DMS114 treated with DMSO at 0.1 percent for 48 hours (cell line): ENCODE data around the gene TRABD2A.

Experiments used
- DNase-seq: peaks from one replicate; lab custom pipeline; 2025; ENCODE audit not compliant: unreplicated experiment; lab: John Stamatoyannopoulos, UW

The TRABD2A gene

GRCh38 chr2:84851876-84852275, 29.0 kb downstream of the TRABD2A start:
- no peak for DNase-seq

DNA sequence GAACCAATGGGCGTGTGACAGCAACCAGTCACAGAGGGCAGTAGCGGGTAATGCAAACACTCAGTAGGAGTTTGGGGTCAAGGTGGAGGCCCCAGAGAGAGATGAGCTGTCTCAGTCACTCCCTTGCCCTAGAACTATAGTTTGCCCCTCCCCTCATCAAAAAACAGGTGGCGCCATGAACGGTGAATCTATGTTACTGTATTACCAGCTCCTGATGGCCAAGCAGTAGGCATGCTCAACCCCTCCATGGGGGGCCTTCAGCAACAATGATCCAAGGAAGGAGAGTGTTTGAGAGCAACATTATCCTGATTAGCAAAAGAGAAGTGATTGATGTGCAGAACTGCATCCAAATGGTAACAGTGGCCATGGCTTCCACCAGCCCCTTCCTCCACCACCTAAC, 30.4 kb downstream of the TRABD2A start:
- DNase-seq = no peak

DNA sequence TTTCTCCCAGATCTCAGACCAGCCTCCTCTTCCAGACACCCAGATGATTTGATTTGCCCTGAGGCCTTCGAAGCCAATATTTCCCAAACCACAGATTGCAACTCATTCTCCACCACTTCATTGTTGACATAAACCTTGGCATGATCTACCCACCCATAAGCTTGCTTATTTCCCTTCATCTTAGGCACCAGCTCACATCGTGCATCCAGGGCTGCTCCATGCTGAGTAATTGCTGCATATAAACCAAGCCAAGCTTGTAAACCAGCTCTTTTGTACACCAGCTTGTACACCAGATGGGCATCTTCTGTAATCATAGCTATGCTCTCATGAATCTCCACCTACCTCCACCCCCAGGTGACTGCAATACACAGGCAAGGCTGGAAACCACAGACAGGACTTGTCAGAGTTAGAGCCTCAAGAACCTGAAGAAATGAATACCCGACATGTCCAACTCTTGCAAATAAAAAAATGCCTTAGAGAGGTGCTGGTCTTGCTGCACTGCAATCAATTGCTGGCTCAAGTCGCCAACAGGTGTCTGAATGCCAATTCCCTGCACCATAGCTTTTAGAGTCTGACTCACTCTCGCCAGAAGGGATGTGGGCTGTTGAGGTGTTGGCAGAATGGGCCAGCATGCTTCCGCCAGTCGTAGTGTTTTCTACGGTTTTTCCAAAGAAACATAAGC, 31.5 kb downstream of the TRABD2A start:
- DNase-seq = no peak

DNA sequence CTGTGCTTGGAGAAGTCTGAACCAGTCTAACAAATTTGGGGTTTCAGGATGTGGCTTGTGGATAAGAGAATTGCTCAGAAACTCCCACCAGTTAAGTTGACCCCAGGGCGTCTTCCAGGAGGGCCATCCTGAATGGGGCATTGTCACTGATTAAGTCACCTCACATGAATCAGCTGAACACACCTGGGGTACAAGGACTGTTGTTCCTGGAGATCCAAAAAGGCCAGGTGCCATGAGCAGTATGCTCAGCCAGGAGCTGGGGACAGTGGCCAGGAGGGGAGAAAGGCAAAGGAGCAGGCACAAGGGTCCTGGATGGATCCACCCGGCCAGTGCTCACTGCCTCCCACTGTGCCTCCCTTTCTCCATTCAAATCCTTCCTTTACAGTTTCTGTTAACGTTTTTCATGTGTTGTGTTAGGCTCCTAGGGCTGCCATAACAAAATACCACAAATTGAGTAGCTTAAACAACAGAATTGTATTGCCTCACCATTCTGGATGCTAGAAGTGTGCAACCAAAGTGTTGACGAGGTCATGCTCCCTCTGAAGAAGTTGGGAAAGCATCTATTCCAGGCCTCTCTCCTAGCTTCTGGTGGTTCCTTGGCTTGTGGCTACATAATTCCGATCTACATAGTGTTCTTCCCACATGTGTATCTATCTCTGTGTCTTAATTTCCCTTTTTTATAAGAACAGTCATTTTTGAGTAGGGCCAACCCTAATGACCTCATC, 33.4 kb downstream of the TRABD2A start:
- no peak for DNase-seq

DNA sequence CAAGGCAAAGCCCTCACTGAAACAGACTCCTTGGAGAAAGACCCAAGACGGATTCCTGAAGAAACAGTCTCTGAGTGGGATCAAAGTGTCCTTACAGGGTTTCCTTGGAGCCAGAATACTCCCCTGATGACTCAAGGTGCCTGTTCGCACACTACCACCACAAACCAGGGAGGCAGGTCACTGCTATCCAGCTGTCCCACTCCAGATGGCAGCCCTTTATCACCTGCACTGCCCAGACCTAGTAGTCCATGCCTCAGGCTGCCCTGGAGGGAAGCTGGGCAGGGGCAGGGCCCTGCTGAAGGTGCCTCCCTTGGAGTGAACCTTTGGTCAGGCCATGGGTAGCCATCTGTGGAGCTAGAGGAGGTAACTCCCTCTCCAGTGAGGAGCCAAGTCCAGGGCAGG, 34.1 kb downstream of the TRABD2A start:
- no peak for DNase-seq

- DNase-seq = no peak
Observed at GRCh38 chr2:84846041-84846663, 34.7 kb downstream of the TRABD2A start.

GRCh38 chr2:84844141-84844540, 36.7 kb downstream of the TRABD2A start:
- no peak for DNase-seq

DNA sequence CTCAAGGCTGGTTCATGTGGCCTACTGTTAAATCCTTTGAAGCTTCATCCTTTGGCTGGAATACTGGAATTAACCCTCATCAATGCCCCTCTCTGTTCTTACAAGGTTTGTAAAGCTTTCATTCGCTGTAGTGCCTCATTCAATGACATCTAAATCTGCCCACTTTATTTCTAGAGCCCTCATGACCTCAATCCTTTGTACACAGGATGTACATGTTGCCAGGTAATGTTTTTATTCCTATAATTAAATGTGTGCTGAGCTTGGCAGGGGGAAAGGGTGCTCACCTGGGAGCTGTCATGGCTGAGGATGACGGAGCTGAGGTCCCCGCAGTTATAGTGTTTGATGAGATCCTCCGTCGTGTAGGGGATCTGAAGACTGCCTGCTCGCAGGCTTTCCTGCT, 39.3 kb downstream of the TRABD2A start:
- no peak for DNase-seq

- no peak for DNase-seq
Observed at GRCh38 chr2:84840306-84840705, 40.6 kb downstream of the TRABD2A start.

DNA sequence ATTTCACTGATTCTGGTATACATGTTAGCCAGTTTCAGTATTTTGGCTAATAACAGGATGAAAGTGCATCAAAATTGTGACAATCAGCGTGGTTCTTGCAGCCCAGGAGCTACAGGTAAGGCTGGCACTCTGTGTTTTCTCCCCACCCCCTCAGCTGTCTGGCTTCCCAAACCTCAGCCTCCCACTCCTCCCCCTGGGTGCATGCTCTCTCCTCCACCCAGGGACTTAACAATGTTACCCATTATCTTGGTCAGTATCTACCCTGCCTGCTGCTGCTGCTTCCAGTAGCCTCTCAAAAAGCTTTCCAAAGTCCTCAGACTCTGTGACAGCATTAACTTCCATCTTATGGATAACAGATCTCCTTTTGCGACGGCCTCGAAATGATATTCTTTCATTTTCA, 41.0 kb downstream of the TRABD2A start:
- DNase-seq = no peak

- no peak for DNase-seq
Observed at GRCh38 chr2:84838434-84839145, 42.3 kb downstream of the TRABD2A start.

DNA sequence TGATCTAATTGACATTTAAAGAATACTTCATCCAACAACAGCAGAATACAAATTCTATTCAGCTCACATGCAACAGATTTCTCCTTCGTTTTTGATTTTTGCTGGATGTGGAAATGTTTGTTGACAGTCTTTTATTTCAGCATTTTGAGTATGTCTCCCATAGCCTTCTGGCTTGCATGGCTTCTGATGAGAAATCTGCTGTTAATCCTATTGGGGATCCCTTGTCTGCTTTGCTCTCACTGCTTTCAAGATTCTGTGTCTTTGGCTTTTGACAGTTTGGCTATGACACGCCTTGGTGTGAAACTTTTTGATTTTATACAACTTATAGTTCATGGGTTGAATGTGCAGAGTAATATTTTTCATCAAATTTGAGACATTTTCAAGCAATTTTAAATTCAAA, 44.7 kb downstream of the TRABD2A start:
- no peak for DNase-seq

DNA sequence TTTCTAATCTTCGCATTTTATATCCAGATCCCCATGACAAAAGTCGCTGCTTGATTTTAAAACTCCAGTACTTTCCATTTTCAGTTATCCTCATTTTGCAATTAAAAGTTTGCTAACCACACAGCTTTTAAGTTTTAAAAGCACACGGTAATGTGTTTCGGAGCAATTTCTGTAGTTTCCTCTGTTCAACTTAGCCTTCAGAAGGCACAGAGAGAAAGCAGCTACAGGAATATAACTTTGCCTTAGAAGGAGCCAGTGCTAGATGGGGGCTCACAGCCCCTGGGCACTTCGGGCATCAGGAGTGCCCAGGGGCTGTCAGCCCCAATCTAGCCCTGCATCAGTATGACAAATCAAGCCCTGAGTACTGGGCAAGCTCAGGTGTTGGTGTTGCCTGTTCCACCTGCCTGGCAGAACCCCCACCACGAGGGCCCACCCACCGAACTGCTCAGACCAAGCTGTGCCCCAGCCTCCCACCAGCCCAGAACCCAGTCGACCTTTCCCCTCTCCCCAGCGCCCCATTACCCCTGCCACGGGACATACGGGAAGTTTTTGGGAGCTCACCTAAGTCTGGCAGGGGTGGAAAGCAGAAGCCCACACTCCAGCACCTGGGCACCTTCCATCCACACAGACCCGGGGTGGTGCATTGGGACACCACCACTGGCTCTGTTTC, 47.3 kb downstream of the TRABD2A start:
- DNase-seq = no peak

GRCh38 chr2:84832772-84833461, 48.0 kb downstream of the TRABD2A start:
- no peak for DNase-seq

GRCh38 chr2:84830758-84831500, 50.0 kb downstream of the TRABD2A start:
- DNase-seq = no peak

GRCh38 chr2:84830095-84830494, 50.8 kb downstream of the TRABD2A start:
- no peak for DNase-seq

GRCh38 chr2:84829693-84830092, 51.2 kb downstream of the TRABD2A start:
- no peak for DNase-seq

DNA sequence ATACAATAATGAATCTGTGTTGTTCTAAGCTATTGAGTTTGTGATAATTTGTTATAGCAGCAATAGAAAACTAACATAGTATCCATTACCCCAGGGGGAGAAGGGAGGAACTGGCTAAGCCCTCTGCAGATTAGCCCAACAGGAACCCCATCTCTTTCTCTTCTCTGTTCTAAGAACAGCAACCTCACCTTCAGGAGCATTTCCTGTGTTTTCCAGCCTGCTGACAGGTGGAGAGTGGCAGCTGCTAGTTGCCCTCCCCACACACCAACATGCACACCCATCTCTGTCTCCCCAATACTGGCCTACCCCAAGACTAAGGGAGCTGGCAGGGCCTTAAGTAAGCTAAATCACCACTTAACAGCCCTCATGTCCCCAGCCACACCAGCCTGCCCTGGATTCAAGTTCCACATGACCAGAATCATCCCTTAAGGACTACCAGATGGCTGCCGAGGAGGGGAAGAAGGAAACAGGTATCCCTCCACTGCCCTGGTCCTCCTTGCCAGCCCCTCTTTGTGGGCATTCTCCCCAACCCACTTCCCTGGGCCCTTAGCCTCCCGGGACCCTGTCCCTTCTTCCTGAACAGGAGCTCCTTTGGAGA, 52.8 kb downstream of the TRABD2A start:
- DNase-seq = no peak

GRCh38 chr2:84823788-84824187, 57.1 kb downstream of the TRABD2A start:
- DNase-seq = no peak
